RPMI8226 (cell line): ENCODE measurements around the gene CLDN20.
"Not testable (repeated sequence)": the region's sequence is repeated elsewhere in the genome, so short reads cannot be mapped to it uniquely, and the experiment has no call there.

Experiments used
- DNase-seq: peaks from one replicate; pipeline ENCODE4 v3.0.0-alpha.2; 2015

CLDN20 gene

GRCh38 chr6:155272353-155273232, 8.8 kb downstream of the CLDN20 start:
- no peak for DNase-seq

GRCh38 chr6:155273431-155273830, 9.6 kb downstream of the CLDN20 start:
- DNase-seq = no peak

GRCh38 chr6:155274106-155274505, 10.3 kb downstream of the CLDN20 start:
- no peak for DNase-seq

- no peak for DNase-seq
These were observed 10.7 kb downstream of the CLDN20 start for GRCh38 chr6:155274533-155274932.

GRCh38 chr6:155275808-155276480, 12.1 kb downstream of the CLDN20 start:
- DNase-seq = no peak

GRCh38 chr6:155276638-155277037, 12.8 kb downstream of the CLDN20 start:
- no peak for DNase-seq

- DNase-seq = no peak
These were observed 14.7 kb downstream of the CLDN20 start for GRCh38 chr6:155278319-155279049.

- no peak for DNase-seq
These were observed 21.0 kb downstream of the CLDN20 start for GRCh38 chr6:155284775-155285174.

- no peak for DNase-seq
These were observed 23.9 kb downstream of the CLDN20 start for GRCh38 chr6:155287762-155288161.

GRCh38 chr6:155290491-155290890, 26.7 kb downstream of the CLDN20 start:
- no peak for DNase-seq

GRCh38 chr6:155291291-155291690, 27.5 kb downstream of the CLDN20 start:
- no peak for DNase-seq

- DNase-seq = no peak
These were observed 28.9 kb downstream of the CLDN20 start for GRCh38 chr6:155292711-155293110.

- DNase-seq = no peak
These were observed 33.9 kb downstream of the CLDN20 start for GRCh38 chr6:155297669-155298068.

- DNase-seq = no peak
These were observed 38.1 kb downstream of the CLDN20 start for GRCh38 chr6:155301867-155302266.

- DNase-seq = no peak
These were observed 39.6 kb downstream of the CLDN20 start for GRCh38 chr6:155303361-155303870.

GRCh38 chr6:155306958-155307357, 43.1 kb downstream of the CLDN20 start:
- no peak for DNase-seq

- no peak for DNase-seq
These were observed 45.3 kb downstream of the CLDN20 start for GRCh38 chr6:155309150-155309549.

GRCh38 chr6:155310596-155310995, 46.8 kb downstream of the CLDN20 start:
- no peak for DNase-seq

- no peak for DNase-seq
These were observed 47.3 kb downstream of the CLDN20 start for GRCh38 chr6:155311086-155311485.

GRCh38 chr6:155311583-155311982, 47.8 kb downstream of the CLDN20 start:
- DNase-seq = no peak

- not testable (repeated sequence) for DNase-seq
These were observed 49.1 kb downstream of the CLDN20 start for GRCh38 chr6:155312950-155313349.

GRCh38 chr6:155313602-155314091, 49.8 kb downstream of the CLDN20 start:
- DNase-seq = peak; percentile 56
